ENCODE results near the gene RNASEL. TPM values are rescaled to one million over a fixed set of nuclear protein-coding genes. Genes with fewer than 3 reads are reported as not detected.

RNASEL gene
- total and polyA plus RNA-seq, 2 of the 4 experiments (the other 2 are of a cell fraction), result 2.5 to 6.5 TPM

DNA sequence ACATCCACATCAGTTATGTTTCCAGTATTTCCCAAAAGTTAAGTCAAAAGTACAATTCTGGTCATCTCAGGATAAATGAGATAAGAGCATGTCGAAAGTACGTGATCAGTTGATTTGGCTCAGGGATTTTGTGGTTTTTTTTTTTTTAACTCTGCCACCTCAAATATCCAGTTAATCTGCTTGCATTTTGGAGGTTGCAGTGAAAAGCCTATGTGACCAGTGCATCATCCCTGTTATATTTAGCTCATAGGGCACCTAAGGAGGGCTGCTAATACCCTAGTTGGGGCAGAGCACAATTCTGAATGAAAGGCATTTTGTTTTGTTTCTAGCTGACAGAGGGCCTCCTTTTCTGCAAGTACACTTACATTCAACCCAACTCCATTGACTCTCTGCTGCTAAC, 46.8 kb upstream of the RNASEL start:
- Histone ChIP-seq H2BK5ac (ENCODE audit: low read depth, low read length, poor library complexity, severe bottlenecking) (no peak overlapping the region), H2BK120ac (ENCODE audit: low read depth, low read length) (no peak overlapping the region), H3K14ac (replicated peaks; ENCODE audit: low read depth, low read length) (no peak overlapping the region), H2AK5ac (ENCODE audit: low read depth, low read length) (no peak overlapping the region), H3K23ac (ENCODE audit: low read depth, low read length) (no peak overlapping the region), H2BK20ac (ENCODE audit: low read depth, low read length) (no peak overlapping the region), H3K4me2 (ENCODE audit: low read depth, low read length) (no peak overlapping the region), H3K4me3 (ENCODE audit: insufficient read depth, low read depth, low read length) (no peak overlapping the region), H3K9me3 (ENCODE audit: control insufficient read depth, insufficient read depth, low read length) (no peaks in the 10 kb centered on the region), H3K9me1 (ENCODE audit: insufficient read depth, low read length) (peaks cover 3% of the 10 kb centered on the region; the same call in 1 of the 2 replicates), H2AFZ (replicated peaks; ENCODE audit: low read length, poor library complexity) (no peak overlapping the region), H3K79me1 (ENCODE audit: low read depth in 1 of 2, low read length in 2 of 2) (no peaks in the 10 kb centered on the region), H3K27me3 (ENCODE audit: control insufficient read depth, insufficient read depth, low read length) (peaks cover 17% of the 10 kb centered on the region), H3K4me1 (ENCODE audit: control insufficient read depth, insufficient read depth, low read length) (peaks cover under 1% of the 10 kb centered on the region; the same call in 1 of the 2 replicates), H4K20me1 (ENCODE audit: insufficient read depth, low read length) (no peaks in the 10 kb centered on the region), H3K18ac (ENCODE audit: low read depth, low read length) (no peak overlapping the region), H3K36me3 (ENCODE audit: control insufficient read depth, insufficient read depth, low read length) (no peaks in the 10 kb centered on the region), H3K56ac (ENCODE audit: extremely low read depth, insufficient read depth, low read length) (no peak overlapping the region), H4K8ac (ENCODE audit: low read depth in 2 of 2, low read length in 2 of 2) (no peak overlapping the region), H2AK9ac (replicated peaks; ENCODE audit: low read depth, low read length, poor library complexity) (no peak overlapping the region), H4K91ac (ENCODE audit: insufficient read depth, low read depth, low read length) (no peak overlapping the region), H4K5ac (ENCODE audit: low read depth, low read length) (no peak overlapping the region), H2BK15ac (ENCODE audit: low read depth, low read length) (no peak overlapping the region), H3K9ac (ENCODE audit: low read depth, low read length) (no peak overlapping the region), H3K4ac (ENCODE audit: low read depth, low read length) (no peak overlapping the region), H3K27ac (ENCODE audit: insufficient read depth, low read length) (no peak overlapping the region)
- BruUV-seq (replicated peaks), result no TSS peak
- ChIA-PET POLR2A (ENCODE audit: unreplicated experiment) (no interaction called here), CTCF (no interaction called here)
- in situ Hi-C loops (cut with MboI; ENCODE audit: low sequenced_read_pairs) (no loop called here), dilution Hi-C loops (cut with HindIII; ENCODE audit: low sequenced_read_pairs, unreplicated experiment) (no loop called here), intact Hi-C loops (cut with micrococcal nuclease) (no loop called here)
- DNase-seq (no peak), ATAC-seq (ENCODE audit: low read depth) (no peak)
- no CpG with 5 or more reads among the region's 2 CpGs for WGBS, 2 experiments (ENCODE audit: extremely low coverage in 2 of 2, insufficient read length in 1 of 2)
- no peak for TF ChIP-seq POLR2A (IDR thresholded peaks at IDR 0.05; ENCODE audit: low read depth, low read length)
- TF ChIP-seq MAFK (IDR thresholded peaks at IDR 0.05; ENCODE audit: low read depth, low read length), result no peak
- no peak for TF ChIP-seq MXI1 (IDR thresholded peaks at IDR 0.05; ENCODE audit: borderline replicate concordance, low read depth, low read length)
- TF ChIP-seq CHD1 (IDR thresholded peaks at IDR 0.05; ENCODE audit: low read depth, low read length), result no peak
- TF ChIP-seq MAZ (IDR thresholded peaks at IDR 0.05; ENCODE audit: borderline replicate concordance, low read depth, low read length), result no peak
- TF ChIP-seq RAD21 (IDR thresholded peaks at IDR 0.05; ENCODE audit: low read length), result no peak
